MM.1S (cell line): ENCODE measurements around the gene TBXT.

Experiments
- EZH2 ChIP-seq: fragments of 300-600 bp; sonication (generic); optimal IDR thresholded peaks from 2 replicates; pipeline ENCODE3; 2017; ENCODE audit warnings: low read depth, mild to moderate bottlenecking, antibody characterized with exemption, low read length, mixed read lengths
- EZH2phosphoT487 ChIP-seq: fragments of 300-600 bp; sonication (generic); IDR thresholded peaks from 2 replicates; pipeline ENCODE4 v1.6.1; 2018; ENCODE audit warnings: antibody characterized with exemption, low read length
- TF ChIP-seq, protein P1 (sequence below): fragments of 300-600 bp; sonication (generic); IDR thresholded peaks from 2 replicates; pipeline ENCODE4 v1.5.1; 2016; ENCODE audit warnings: antibody characterized with exemption, low read length, mixed read lengths

DNA sequence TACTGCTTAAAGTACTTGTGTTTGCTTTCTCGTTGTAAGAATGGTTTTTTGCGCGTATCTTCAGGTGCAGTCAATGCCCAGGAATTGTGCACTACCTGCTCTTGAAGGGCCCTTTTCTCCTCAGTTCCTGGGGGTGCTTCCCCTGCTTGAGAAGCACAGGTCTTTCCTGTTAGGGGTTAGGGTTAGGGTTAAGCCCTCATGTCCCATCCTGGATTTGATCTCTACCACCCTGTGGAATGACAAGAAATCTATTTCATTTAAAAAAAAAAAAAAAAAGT lies 39.6 kb upstream of the TBXT start:
- TF ChIP-seq, protein P1, sequence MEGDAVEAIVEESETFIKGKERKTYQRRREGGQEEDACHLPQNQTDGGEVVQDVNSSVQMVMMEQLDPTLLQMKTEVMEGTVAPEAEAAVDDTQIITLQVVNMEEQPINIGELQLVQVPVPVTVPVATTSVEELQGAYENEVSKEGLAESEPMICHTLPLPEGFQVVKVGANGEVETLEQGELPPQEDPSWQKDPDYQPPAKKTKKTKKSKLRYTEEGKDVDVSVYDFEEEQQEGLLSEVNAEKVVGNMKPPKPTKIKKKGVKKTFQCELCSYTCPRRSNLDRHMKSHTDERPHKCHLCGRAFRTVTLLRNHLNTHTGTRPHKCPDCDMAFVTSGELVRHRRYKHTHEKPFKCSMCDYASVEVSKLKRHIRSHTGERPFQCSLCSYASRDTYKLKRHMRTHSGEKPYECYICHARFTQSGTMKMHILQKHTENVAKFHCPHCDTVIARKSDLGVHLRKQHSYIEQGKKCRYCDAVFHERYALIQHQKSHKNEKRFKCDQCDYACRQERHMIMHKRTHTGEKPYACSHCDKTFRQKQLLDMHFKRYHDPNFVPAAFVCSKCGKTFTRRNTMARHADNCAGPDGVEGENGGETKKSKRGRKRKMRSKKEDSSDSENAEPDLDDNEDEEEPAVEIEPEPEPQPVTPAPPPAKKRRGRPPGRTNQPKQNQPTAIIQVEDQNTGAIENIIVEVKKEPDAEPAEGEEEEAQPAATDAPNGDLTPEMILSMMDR: no peak
- TF ChIP-seq EZH2 (no peak), EZH2phosphoT487 (no peak)
